ENCODE results near the gene VSIR. TPM values are rescaled to one million over a fixed set of nuclear protein-coding genes. Genes with fewer than 3 reads are reported as not detected.
A peak's percentile ranks its signal among the peaks of the same experiment; 100 is the strongest.

VSIR gene
- total and polyA plus RNA-seq, 2 donors (not counting 1 experiment from before 2014, with no cell fraction given) = 40.5 to 61.2 TPM

DNA sequence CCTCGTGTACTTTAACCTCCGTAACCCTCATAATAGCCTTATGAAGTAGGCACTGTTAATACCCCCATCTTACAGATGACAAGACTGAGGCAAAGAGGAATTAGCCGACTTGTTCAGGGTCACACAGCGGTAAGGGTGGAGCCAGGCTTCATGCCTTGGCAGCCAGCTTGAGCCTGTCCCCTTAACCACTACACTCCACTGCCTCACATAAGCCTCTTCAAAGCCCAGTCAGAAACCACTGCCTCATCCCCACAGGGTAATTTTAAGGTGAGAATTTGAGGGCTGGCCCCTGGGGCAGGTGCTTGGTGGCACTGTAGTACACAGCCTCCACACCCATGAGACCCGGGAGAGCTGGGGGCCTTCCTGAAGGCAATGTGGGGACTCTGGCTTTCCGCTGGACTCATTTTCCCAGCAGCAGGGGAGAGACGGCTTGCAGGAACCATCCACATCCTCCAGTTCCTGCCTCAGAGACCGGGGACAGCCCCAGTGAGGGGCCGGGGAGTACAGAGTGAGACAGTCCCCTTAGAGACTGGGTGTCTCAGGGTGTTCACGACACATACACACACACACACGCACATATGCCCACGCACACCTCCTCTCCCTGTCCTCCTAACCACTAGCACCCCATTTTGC is 46.1 kb downstream of the VSIR start:
- 15% methylated on average over 10 of the region's 12 CpGs for WGBS (ENCODE audit: insufficient coverage)
- H3K27ac Mint-ChIP-seq = peak overlapping the region; percentile 92
- H3K4me3 ChIP-seq (ENCODE audit: control extremely low read depth in 1 of 5, extremely low read depth in 1 of 5, insufficient read depth in 1 of 5, low read depth in 2 of 5, low read length in 4 of 5) = peak overlapping the region in 3 of 5 experiments; percentile 13 to 36 (median 22)
- DNase-seq (no peak), ATAC-seq (ENCODE audit: low read depth) (peak; percentile 58)
- no peaks in the 10 kb centered on the region for H3K9me3 Mint-ChIP-seq (ENCODE audit: insufficient read depth)
- H3K27ac ChIP-seq (ENCODE audit: low read length in 2 of 2) = peak overlapping the region; percentile 75 to 78
- ChIA-PET CTCF (interaction anchor here (1.0 to 6.1 kb wide), 12 partner anchors 10 to 87 kb away, joined by 3 to 36 read pairs (median 5); partner anchors contain the start of gene VSIR), POLR2A (interaction anchor here (0.6 to 3.0 kb wide), 6 partner anchors 16 to 128 kb away, joined by 3 to 15 read pairs (median 4); partner anchors contain the start of gene VSIR)
- H3K4me1 ChIP-seq (ENCODE audit: control insufficient read depth in 2 of 2, insufficient read depth in 2 of 2, low read length in 2 of 2) = peaks cover 40 to 68% of the 10 kb centered on the region in 2 donors
- no peaks in the 10 kb centered on the region for H3K27me3 ChIP-seq (replicated peaks in 1 of 4; ENCODE audit: control extremely low read depth in 1 of 4, control insufficient read depth in 3 of 4, insufficient read depth in 4 of 4, low read length in 3 of 4)
- peaks cover 47% of the 10 kb centered on the region for H3K4me1 Mint-ChIP-seq
- intact Hi-C loops (cut with micrococcal nuclease) = loop anchor here (1.0 kb wide), 3 partner anchors 8 to 42 kb away; no protein-coding TSS in a partner anchor
- H3K9ac ChIP-seq (ENCODE audit: low read length) = peak overlapping the region; percentile 30
- H3K27me3 Mint-ChIP-seq = no peaks in the 10 kb centered on the region
- H3K4me2 ChIP-seq (replicated peaks; ENCODE audit: low read depth, low read length, poor library complexity, severe bottlenecking) = peak overlapping the region; percentile 81
- no peaks in the 10 kb centered on the region for H3K36me3 ChIP-seq (replicated peaks in 1 of 2; ENCODE audit: control extremely low read depth in 1 of 2, control insufficient read depth in 1 of 2, extremely low read depth in 1 of 2, insufficient read depth in 2 of 2, low read length in 1 of 2)
- no peak for TF ChIP-seq EZH2 (IDR thresholded peaks at IDR 0.05; ENCODE audit: borderline replicate concordance, insufficient read depth, low read depth, low read length, poor library complexity, severe bottlenecking)
- TF ChIP-seq, protein P1, sequence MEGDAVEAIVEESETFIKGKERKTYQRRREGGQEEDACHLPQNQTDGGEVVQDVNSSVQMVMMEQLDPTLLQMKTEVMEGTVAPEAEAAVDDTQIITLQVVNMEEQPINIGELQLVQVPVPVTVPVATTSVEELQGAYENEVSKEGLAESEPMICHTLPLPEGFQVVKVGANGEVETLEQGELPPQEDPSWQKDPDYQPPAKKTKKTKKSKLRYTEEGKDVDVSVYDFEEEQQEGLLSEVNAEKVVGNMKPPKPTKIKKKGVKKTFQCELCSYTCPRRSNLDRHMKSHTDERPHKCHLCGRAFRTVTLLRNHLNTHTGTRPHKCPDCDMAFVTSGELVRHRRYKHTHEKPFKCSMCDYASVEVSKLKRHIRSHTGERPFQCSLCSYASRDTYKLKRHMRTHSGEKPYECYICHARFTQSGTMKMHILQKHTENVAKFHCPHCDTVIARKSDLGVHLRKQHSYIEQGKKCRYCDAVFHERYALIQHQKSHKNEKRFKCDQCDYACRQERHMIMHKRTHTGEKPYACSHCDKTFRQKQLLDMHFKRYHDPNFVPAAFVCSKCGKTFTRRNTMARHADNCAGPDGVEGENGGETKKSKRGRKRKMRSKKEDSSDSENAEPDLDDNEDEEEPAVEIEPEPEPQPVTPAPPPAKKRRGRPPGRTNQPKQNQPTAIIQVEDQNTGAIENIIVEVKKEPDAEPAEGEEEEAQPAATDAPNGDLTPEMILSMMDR (IDR thresholded peaks at IDR 0.05) = no peak
- no peaks in the 10 kb centered on the region for H3K79me2 ChIP-seq (ENCODE audit: control insufficient read depth, insufficient read depth, low read length)
- peaks cover 0 to 7% (median 0%) of the 10 kb centered on the region in 3 donors for H3K9me3 ChIP-seq (ENCODE audit: control extremely low read depth in 1 of 3, control insufficient read depth in 2 of 3, insufficient read depth in 1 of 3, low read length in 2 of 3)
- no peaks in the 10 kb centered on the region for H4K20me1 ChIP-seq (ENCODE audit: control insufficient read depth, insufficient read depth, low read length, poor library complexity, severe bottlenecking)
- peak overlapping the region; percentile 47 for H2AFZ ChIP-seq (ENCODE audit: insufficient read depth, low read depth, low read length, poor library complexity, severe bottlenecking)
- peak overlapping the region; percentile 83 for H3K4me3 Mint-ChIP-seq
